ENCODE data around the gene OSM. TPM values are rescaled to one million over a fixed set of nuclear protein-coding genes. Genes with fewer than 3 reads are reported as not detected.

Gene OSM
- total and polyA plus RNA-seq, 4 donors, result 0.39 to 1.9 (median 0.65) TPM

DNA sequence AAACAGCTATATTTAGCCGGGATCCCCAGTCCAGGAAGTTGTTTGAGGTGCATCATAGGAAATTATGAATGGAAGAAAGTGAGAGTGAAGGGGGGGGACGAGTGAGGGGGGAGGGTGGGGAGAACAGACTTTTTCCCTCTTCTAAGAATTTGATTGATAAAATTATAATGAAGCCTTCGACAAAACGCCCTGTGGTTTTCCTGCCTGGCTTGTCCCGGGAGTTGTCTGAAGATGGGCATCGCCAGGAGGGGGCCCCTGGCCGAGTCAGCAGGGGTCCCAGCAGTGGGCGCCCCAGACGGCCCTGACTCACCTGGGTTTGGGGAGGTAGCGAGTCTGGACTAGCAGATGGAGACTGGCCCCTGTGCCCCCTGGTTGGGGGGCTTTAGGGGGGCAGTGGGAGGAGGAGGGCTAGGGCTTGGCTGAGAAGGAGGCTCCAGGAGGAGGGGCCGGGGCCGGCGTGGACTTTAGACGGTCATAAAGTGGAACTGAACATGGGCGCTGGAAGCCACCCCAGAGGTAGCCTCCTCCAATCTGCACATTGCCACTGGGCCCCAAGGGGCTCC, 19.8 kb downstream of the OSM start:
- DNase-seq (ENCODE audit: low read depth in 4 of 6, low spot score in 6 of 6), result no peak
- Histone ChIP-seq H3K4me3 (ENCODE audit: low read depth, low read length) (no peak overlapping the region), H3K4me1 (ENCODE audit: control insufficient read depth, insufficient read depth, low read length) (peaks cover 31% of the 10 kb centered on the region), H3K27ac (ENCODE audit: low read depth, low read length) (no peak overlapping the region), H3K9me3 (ENCODE audit: control insufficient read depth, insufficient read depth, low read length) (no peaks in the 10 kb centered on the region), H3K36me3 (ENCODE audit: control insufficient read depth, insufficient read depth, low read length) (no peaks in the 10 kb centered on the region), H3K27me3 (ENCODE audit: control insufficient read depth, insufficient read depth, low read length) (peaks cover 35% of the 10 kb centered on the region)
- WGBS (ENCODE audit: insufficient coverage), result 25% methylated on average over 12 of the region's 15 CpGs

- Histone ChIP-seq H3K27ac (ENCODE audit: low read depth, low read length) (no peak within 1 kb of the TSS), H3K36me3 (ENCODE audit: control insufficient read depth, insufficient read depth, low read length) (no peaks in the 10 kb centered on the region), H3K9me3 (ENCODE audit: control insufficient read depth, insufficient read depth, low read length) (no peaks in the 10 kb centered on the region), H3K4me3 (ENCODE audit: low read depth, low read length) (peak within 1 kb of the TSS; percentile 54), H3K4me1 (ENCODE audit: control insufficient read depth, insufficient read depth, low read length) (peaks cover 24% of the 10 kb centered on the region), H3K27me3 (ENCODE audit: control insufficient read depth, insufficient read depth, low read length) (peaks cover 35% of the 10 kb centered on the region)
- under 1% methylated on average over 64 of the region's 64 CpGs for WGBS (ENCODE audit: insufficient coverage)
- peak in 2 of 6 donors; percentile 37 to 70 for DNase-seq (ENCODE audit: low read depth in 4 of 6, low spot score in 6 of 6)
Observed at GRCh38 chr22:30245985-30246813, 20.5 kb downstream of the OSM start, which contains the start of gene LIF. LIF (minus strand) TSS chr22:30246759; CDS start chr22:30246695, 64 bp downstream.

GRCh38 chr22:30245181-30245984, 21.3 kb downstream of the OSM start:
- WGBS (ENCODE audit: insufficient coverage), result 39% methylated on average over 8 of the region's 15 CpGs
- no peak overlapping the region for H3K27ac ChIP-seq (ENCODE audit: low read depth, low read length)
- peaks cover 24% of the 10 kb centered on the region for H3K4me1 ChIP-seq (ENCODE audit: control insufficient read depth, insufficient read depth, low read length)
- no peaks in the 10 kb centered on the region for H3K9me3 ChIP-seq (ENCODE audit: control insufficient read depth, insufficient read depth, low read length)
- no peak for DNase-seq (ENCODE audit: low read depth in 4 of 6, low spot score in 6 of 6)
- no peaks in the 10 kb centered on the region for H3K36me3 ChIP-seq (ENCODE audit: control insufficient read depth, insufficient read depth, low read length)
- H3K4me3 ChIP-seq (ENCODE audit: low read depth, low read length), result peak overlapping the region; percentile 54
- H3K27me3 ChIP-seq (ENCODE audit: control insufficient read depth, insufficient read depth, low read length), result peaks cover 35% of the 10 kb centered on the region

GRCh38 chr22:30244641-30245040, 22.0 kb downstream of the OSM start:
- peaks cover 37% of the 10 kb centered on the region for H3K27me3 ChIP-seq (ENCODE audit: control insufficient read depth, insufficient read depth, low read length)
- H3K36me3 ChIP-seq (ENCODE audit: control insufficient read depth, insufficient read depth, low read length), result no peaks in the 10 kb centered on the region
- H3K27ac ChIP-seq (ENCODE audit: low read depth, low read length), result no peak overlapping the region
- peaks cover 24% of the 10 kb centered on the region for H3K4me1 ChIP-seq (ENCODE audit: control insufficient read depth, insufficient read depth, low read length)
- no peaks in the 10 kb centered on the region for H3K9me3 ChIP-seq (ENCODE audit: control insufficient read depth, insufficient read depth, low read length)
- 88% methylated on average over 5 of the region's 5 CpGs for WGBS (ENCODE audit: insufficient coverage)
- DNase-seq (ENCODE audit: low read depth in 4 of 6, low spot score in 6 of 6), result peak in 1 of 6 donors; percentile 57
- no peak overlapping the region for H3K4me3 ChIP-seq (ENCODE audit: low read depth, low read length)

GRCh38 chr22:30244066-30244465, 22.6 kb downstream of the OSM start:
- DNase-seq (ENCODE audit: low read depth in 4 of 6, low spot score in 6 of 6), result no peak
- H3K9me3 ChIP-seq (ENCODE audit: control insufficient read depth, insufficient read depth, low read length), result no peaks in the 10 kb centered on the region
- 95% methylated on average over 10 of the region's 10 CpGs for WGBS (ENCODE audit: insufficient coverage)
- no peak overlapping the region for H3K27ac ChIP-seq (ENCODE audit: low read depth, low read length)
- no peaks in the 10 kb centered on the region for H3K36me3 ChIP-seq (ENCODE audit: control insufficient read depth, insufficient read depth, low read length)
- H3K4me1 ChIP-seq (ENCODE audit: control insufficient read depth, insufficient read depth, low read length), result peaks cover 21% of the 10 kb centered on the region
- H3K27me3 ChIP-seq (ENCODE audit: control insufficient read depth, insufficient read depth, low read length), result peaks cover 37% of the 10 kb centered on the region
- no peak overlapping the region for H3K4me3 ChIP-seq (ENCODE audit: low read depth, low read length)

DNA sequence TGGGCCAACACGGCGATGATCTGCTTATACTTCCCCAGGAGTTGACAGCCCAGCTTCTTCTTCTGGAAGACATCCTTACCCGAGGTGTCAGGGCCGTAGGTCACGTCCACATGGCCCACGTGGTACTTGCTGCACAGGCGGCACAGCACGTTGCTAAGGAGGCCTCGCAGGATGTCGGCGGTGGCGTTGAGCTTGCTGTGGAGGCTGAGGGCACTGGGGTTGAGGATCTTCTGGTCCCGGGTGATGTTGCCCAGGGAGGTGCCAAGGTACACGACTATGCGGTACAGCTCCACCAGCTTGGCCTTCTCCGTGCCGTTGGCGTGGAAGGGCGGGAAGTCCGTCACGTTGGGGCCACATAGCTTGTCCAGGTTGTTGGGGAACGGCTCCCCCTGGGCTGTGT, 23.0 kb downstream of the OSM start:
- Histone ChIP-seq H3K27ac (ENCODE audit: low read depth, low read length) (no peak overlapping the region), H3K9me3 (ENCODE audit: control insufficient read depth, insufficient read depth, low read length) (no peaks in the 10 kb centered on the region), H3K4me1 (ENCODE audit: control insufficient read depth, insufficient read depth, low read length) (peaks cover 17% of the 10 kb centered on the region), H3K4me3 (ENCODE audit: low read depth, low read length) (no peak overlapping the region), H3K27me3 (ENCODE audit: control insufficient read depth, insufficient read depth, low read length) (peaks cover 37% of the 10 kb centered on the region), H3K36me3 (ENCODE audit: control insufficient read depth, insufficient read depth, low read length) (no peaks in the 10 kb centered on the region)
- no peak for DNase-seq (ENCODE audit: low read depth in 4 of 6, low spot score in 6 of 6)
- 98% methylated on average over 22 of the region's 22 CpGs for WGBS (ENCODE audit: insufficient coverage)

GRCh38 chr22:30241576-30242371, 24.9 kb downstream of the OSM start:
- DNase-seq (ENCODE audit: low read depth in 4 of 6, low spot score in 6 of 6), result no peak
- Histone ChIP-seq H3K27ac (ENCODE audit: low read depth, low read length) (no peak overlapping the region), H3K4me1 (ENCODE audit: control insufficient read depth, insufficient read depth, low read length) (peaks cover 10% of the 10 kb centered on the region), H3K27me3 (ENCODE audit: control insufficient read depth, insufficient read depth, low read length) (peaks cover 21% of the 10 kb centered on the region), H3K4me3 (ENCODE audit: low read depth, low read length) (no peak overlapping the region), H3K36me3 (ENCODE audit: control insufficient read depth, insufficient read depth, low read length) (no peaks in the 10 kb centered on the region), H3K9me3 (ENCODE audit: control insufficient read depth, insufficient read depth, low read length) (no peaks in the 10 kb centered on the region)
- WGBS (ENCODE audit: insufficient coverage), result 85% methylated on average over 11 of the region's 15 CpGs

DNA sequence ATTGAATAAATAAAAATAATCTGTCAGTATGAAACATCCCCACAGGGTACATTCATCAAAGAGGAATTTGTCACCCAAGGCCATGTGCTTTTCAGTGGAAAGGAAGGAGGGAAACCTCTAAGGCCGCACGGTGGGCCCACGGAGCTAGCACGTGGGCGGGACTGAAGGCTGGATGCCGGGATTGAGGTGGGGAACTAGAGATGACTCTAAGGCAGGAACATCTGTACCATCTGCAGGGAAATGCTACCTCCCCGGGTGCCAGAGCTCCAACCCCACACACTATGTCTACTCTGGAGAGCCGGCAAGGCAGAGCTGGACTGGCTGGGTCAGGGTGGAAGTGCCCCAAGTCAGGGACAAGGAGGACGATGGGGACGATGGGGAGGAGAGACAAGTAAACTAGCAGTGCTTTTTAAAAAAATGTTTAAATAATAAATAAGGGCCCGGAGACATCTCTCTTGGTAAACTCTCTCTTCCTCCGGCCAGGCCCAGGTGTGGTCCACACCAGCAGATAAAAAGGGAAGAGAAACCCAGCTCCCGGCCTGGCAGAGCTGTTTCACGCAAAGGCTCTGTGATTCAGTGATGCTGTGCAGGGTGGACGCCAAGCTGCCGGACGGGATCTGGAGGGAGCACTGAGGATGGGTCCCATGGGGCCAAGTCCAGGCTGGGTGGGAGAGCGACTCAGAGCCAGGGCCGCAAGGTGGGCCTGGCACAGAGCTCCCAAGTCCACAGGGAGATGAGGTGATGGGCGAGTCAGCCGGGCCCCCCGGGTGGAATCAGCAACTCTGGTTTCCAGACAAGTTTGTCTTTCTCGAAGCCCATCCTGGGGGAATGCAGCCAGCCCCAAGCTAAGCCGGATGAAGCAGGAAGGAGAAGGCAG, 25.9 kb downstream of the OSM start:
- H3K36me3 ChIP-seq (ENCODE audit: control insufficient read depth, insufficient read depth, low read length), result no peaks in the 10 kb centered on the region
- H3K27ac ChIP-seq (ENCODE audit: low read depth, low read length), result no peak overlapping the region
- 78% methylated on average over 18 of the region's 24 CpGs for WGBS (ENCODE audit: insufficient coverage)
- H3K4me3 ChIP-seq (ENCODE audit: low read depth, low read length), result no peak overlapping the region
- peaks cover 17% of the 10 kb centered on the region for H3K27me3 ChIP-seq (ENCODE audit: control insufficient read depth, insufficient read depth, low read length)
- no peaks in the 10 kb centered on the region for H3K9me3 ChIP-seq (ENCODE audit: control insufficient read depth, insufficient read depth, low read length)
- no peak for DNase-seq (ENCODE audit: low read depth in 4 of 6, low spot score in 6 of 6)
- peaks cover 6% of the 10 kb centered on the region for H3K4me1 ChIP-seq (ENCODE audit: control insufficient read depth, insufficient read depth, low read length)

All from spinal cord (tissue), 10 donors.